Cortex of kidney (tissue), 1 donor: ENCODE results near the gene SLC38A3.
"Not testable (repeated sequence)": the region's sequence is repeated elsewhere in the genome, so short reads cannot be mapped to it uniquely, and the experiment has no call there.

Source experiments
- DNase-seq: peaks from one replicate; lab custom pipeline; 2025; lab: John Stamatoyannopoulos, UW

Gene SLC38A3

GRCh38 chr3:50251220-50251619, 46.1 kb downstream of the SLC38A3 start:
- no peak for DNase-seq

DNA sequence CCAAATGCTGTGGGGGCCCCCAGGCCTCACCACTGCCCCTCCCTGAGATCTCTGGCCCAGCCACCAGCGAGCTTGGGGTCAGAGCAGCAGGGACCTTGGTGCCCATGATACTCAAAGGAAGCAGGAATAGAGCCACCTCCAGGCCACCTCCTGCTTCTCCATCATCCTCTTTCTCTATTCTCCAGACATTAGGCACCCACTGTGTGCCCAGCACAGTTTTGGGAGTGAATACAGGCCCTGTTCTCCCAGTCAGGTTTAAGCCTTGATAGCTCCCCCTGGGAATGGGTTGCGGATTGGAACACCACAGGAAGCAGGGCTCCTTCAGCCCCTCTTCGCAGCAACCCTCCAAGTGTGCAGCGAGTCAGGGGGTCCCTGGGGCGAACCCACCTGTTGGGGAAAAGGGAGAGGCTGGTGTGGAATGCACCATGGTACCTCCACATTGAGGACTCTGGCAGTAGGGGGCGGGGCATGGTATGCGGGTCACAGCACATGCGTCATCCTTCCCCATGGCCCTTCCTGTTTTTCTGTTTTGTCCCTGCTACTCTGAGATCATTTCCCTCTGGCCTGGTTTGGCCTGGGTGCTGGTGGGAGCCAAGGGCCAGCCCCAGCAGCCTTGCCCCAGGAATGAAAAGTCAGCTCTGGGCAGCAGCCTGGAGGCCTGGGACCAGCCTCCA, 49.6 kb downstream of the SLC38A3 start:
- DNase-seq = no peak

GRCh38 chr3:50255251-50255615, 50.2 kb downstream of the SLC38A3 start:
- no peak for DNase-seq

GRCh38 chr3:50256978-50257890, 52.2 kb downstream of the SLC38A3 start:
- no peak for DNase-seq

DNA sequence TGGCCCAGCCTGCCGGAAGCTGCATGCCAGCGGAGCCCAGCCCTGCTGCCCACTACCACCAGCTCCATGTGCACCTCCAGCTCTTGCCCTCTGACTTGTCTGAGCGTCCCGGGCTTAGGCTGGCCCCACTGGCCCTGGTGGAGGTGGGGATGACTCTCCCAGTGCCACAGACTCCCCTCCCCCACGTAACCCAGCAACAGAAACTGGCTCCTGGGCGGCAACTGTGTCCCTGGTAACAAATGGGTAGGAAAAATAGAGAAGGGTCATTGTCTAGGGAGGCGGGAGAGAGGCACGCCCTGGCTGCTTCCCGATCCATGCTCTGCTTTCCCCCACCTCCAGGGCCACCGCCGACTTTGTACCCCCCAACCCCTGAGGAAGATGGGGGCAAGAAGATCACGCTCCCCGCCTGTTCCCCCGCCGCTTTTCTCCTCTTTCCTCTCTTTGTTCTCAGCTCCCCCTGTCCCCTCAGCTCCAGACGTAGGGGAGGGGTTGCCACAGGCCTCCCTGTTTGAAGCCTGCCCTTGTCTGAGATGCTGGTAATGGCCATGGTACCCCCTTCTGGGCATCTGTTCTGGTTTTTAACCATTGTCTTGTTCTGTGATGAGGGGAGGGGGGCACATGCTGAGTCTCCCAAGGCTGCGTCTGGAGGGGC, 53.1 kb downstream of the SLC38A3 start:
- DNase-seq = no peak

- no peak for DNase-seq
These were observed 53.9 kb downstream of the SLC38A3 start for GRCh38 chr3:50258979-50259378.

GRCh38 chr3:50259432-50260026, 54.5 kb downstream of the SLC38A3 start:
- DNase-seq = no peak

DNA sequence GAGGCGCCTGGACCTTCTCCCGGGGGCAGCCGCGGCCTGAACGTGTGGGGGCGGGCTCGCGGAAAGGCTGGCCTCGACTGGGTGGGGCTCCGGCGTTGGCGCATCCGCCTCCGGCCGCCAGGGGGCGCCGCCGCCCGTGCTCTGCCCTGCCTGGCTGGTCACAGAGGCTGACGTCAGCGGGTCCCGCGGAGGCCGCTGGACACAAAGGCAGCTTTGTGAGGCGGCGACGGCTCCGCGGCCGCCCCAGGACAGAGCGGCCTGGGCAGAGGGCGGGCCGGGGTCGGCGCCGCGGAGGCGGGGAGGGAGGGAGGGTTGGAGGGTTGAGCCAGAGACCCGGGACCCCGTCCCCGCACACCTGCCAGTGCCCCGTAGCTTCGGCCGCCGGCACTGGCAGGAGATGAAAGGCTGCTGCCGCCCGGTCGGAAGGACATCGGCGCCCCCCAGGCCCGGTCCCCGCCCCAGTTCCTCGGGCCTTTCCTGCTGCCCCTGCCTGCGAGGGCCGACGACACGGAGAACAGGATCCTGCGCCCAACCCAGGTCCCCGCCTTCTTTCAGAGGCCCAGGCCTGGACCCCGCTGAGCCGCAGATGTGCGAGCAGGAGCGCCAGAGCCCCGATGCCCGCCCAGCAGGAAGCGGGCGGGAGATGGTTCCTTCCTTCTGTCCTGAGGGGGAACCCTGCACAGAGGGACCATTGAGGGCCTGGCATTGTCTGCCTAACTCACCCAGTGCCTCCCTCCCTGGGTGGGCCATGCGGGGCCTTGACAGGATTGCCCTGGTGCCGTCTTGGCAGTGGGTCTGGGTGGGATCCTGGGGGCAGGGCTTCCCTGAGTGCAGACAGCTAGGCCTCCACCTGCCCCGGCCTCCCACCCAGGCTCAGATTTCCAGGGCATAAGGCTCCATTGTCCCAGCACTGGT, 55.2 kb downstream of the SLC38A3 start:
- peak; percentile 67 for DNase-seq

DNA sequence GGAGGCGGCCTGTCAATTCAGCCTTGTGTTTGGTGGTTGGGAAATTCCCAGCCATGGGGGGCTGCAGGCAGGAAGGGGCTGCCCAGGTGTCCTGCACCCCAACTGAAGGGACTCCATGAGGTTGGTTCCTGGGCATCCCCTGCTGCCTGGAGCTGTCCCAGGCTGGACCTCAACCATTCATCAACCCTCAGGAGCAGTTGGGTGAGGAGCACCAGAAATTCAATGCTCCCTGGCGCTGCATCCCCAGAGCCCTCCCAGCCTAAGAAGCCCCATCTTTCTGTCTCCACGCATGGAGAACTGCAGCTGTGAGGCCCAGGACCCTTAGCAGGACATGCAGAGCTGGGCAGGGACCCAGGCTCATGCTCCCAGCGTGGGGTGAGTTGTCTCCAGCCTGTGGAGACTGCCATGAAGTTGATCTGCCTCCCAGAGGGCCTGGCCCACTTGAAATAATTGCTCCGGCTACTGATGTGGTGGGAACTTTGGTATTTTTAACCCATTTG, 55.9 kb downstream of the SLC38A3 start:
- no peak for DNase-seq

- DNase-seq = no peak
These were observed 56.4 kb downstream of the SLC38A3 start for GRCh38 chr3:50261505-50261904.

GRCh38 chr3:50262200-50262599, 57.1 kb downstream of the SLC38A3 start:
- not testable (repeated sequence) for DNase-seq

GRCh38 chr3:50262778-50263177, 57.7 kb downstream of the SLC38A3 start:
- DNase-seq = no peak

DNA sequence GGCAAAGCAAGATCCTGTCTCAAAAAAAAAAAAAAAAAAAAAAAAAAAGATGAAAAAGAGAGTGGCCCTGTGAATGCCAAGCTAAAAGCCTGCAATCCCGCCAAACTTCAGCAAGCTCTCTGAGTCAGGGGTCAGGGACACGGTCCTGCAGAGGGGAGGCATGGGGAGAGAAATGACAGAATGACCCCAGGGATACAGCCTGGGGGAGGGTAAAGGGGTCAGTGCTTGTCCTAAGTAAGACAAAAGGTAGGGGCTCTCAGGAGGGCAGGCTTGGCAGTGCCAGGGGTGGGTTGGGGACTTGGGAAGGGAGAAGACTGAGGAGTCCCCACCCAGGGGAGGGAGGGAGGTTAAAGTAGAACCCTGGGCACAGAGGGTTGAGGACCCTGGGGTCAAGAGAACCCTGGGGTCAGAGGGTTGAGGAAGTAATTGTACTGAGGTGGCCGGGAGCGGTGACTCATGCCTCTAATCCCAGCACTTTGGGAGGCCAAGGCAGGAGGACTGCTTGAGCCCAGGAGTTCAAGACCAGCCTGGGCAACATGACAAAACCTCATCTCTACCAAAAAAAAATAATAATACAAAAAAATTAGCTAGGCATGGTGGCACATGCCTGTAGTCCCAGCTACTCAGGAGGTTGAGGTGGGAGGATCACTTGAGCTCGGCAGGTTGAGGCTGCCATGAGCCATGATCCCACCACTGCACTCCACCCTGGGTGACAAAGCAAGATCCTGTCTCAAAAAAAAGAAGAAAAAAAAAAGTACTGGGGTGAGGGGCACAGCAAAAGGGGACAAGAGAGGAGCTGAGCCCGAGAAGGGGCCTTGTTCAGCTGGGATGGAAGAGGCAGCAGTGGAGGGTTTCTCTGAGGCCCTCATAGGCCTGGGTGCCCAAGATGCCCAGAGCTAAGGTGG, 58.7 kb downstream of the SLC38A3 start:
- no peak for DNase-seq

GRCh38 chr3:50264383-50264963, 59.4 kb downstream of the SLC38A3 start:
- DNase-seq = no peak

- no peak for DNase-seq
These were observed 60.0 kb downstream of the SLC38A3 start for GRCh38 chr3:50264964-50265485.

- no peak for DNase-seq
These were observed 60.5 kb downstream of the SLC38A3 start for GRCh38 chr3:50265571-50265970.

DNA sequence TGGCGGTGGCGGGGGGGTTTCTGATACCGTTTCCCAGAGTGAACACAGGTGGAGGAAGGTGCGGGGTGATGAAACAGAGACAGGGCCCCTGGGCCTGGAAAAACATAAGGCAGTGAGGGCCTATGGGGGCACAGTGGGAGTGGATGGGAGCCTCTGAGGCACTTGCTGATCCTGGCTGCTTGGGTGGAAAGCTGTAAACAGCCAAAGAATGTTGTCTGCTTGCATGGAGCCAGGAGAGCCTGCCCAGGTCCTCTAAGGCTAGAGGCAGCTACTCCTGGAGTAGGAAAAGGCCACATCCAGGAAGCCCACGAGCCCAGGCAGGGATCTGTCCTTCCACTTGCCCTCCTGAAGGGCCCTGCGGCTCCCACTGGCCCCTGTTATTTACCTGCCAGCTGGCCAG, 60.9 kb downstream of the SLC38A3 start:
- DNase-seq = no peak

DNA sequence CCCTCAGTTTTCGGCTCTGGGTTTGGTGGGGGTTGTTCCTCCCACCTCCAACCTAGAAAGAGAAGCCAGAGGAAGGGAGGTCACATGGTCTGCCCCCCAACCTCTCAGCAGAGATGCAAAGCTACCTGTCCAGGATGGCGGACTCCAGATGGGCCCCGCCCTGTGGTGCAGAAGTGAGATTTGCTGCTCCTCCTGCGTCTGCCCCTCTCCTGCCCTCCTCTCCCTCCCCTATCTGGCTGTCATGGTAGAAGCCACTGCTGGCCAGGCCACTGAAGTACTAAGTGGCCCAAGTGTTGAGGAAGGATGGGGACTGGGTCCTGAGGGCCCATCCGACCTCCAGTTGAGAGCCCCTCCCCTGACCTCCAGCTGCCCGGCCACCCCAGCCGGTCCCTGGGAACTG, 61.8 kb downstream of the SLC38A3 start:
- DNase-seq = no peak

DNA sequence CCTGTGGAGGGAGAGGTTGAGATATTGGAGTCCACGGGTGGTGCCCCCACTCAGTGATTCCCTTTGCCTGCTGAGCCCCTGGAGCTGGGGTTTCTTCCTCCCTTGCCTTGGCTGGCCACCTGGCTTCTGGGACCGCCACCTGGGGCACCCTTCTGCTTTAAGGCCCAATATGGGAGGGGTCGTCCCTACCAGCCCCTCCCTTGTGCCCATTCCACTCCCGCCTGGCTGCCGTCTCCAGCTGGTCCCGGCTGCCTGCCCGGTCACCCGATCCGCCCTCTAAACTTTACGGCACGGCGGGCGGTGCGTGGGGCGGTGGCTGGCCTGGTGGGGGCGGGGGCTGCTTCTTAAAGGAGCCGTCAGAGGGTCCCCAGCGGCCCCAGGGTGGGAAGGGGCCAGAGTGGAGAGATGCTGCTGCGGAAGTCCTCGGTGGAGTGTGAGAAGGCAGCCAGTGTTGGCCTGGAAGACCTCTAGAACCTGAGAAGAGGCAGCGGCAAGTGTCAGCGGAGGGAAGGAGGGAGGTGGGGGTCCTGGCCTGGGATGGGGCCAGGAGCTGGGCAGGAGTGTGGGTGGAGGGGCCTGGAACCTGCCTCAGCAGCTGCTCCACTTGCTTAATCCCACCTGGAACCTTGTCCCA, 62.3 kb downstream of the SLC38A3 start:
- no peak for DNase-seq
